Measurements from ENCODE around the gene LIMK2.

- TF ChIP-seq CTCF (IDR thresholded peaks at IDR 0.05; ENCODE audit: insufficient read depth, low read length, poor library complexity, severe bottlenecking) (no peak), EZH2phosphoT487 (conservative IDR thresholded peaks at IDR 0.05; ENCODE audit: low read length) (no peak)
Observed at GRCh38 chr22:31268281-31268680, 56.2 kb downstream of the LIMK2 start.

All from SU-DHL-6 (cell line).